Large intestine (tissue), 3 donors: Measurements from ENCODE around the gene PTPN20. TPM values are rescaled to one million over a fixed set of nuclear protein-coding genes. Genes with fewer than 3 reads are reported as not detected.

Experiments used
- DNase-seq, 2 donors: peaks; one replicate each; pipeline versions ENCODE4 v3.0.0 to v3.0.0-alpha.2; 2013
- H3K27ac ChIP-seq: one replicate; pipeline ENCODE4 v1.5.1; 2013; ENCODE audit warnings: low read length
- H3K27me3 ChIP-seq: 2 replicates; pipeline ENCODE4 v1.6.1; 2013; ENCODE audit warnings: low read length; ENCODE audit not compliant: control insufficient read depth, insufficient read depth
- H3K36me3 ChIP-seq: 2 replicates; pipeline ENCODE4 v1.6.1; 2013; ENCODE audit warnings: low read length; ENCODE audit not compliant: control insufficient read depth, insufficient read depth
- H3K4me1 ChIP-seq: one replicate; pipeline ENCODE4 v1.6.1; 2013; ENCODE audit warnings: low read length; ENCODE audit not compliant: control insufficient read depth, insufficient read depth
- H3K4me3 ChIP-seq: one replicate; pipeline ENCODE4 v1.5.1; 2013; ENCODE audit warnings: low read length
- H3K9me3 ChIP-seq: one replicate; pipeline ENCODE4 v1.6.1; 2013; ENCODE audit warnings: mild to moderate bottlenecking, low read depth, low read length, moderate library complexity; ENCODE audit not compliant: control insufficient read depth
- WGBS: methylation state at CpG from one replicate; pipeline ENCODE4 v1.1.5; 2013; ENCODE audit warnings: low lambda C conversion rate; ENCODE audit not compliant: insufficient coverage; 5-methylcytosine and 5-hydroxymethylcytosine counted together
- polyA plus RNA-seq: library from polyadenylated mRNA; unstranded; fragments of 120-200 nt; gene quantifications from one replicate; pipeline ENCODE4 v1.2.1, GENCODE V29; 2013

Gene PTPN20
- polyA plus RNA-seq, 1 donor = 1.5 TPM

DNA sequence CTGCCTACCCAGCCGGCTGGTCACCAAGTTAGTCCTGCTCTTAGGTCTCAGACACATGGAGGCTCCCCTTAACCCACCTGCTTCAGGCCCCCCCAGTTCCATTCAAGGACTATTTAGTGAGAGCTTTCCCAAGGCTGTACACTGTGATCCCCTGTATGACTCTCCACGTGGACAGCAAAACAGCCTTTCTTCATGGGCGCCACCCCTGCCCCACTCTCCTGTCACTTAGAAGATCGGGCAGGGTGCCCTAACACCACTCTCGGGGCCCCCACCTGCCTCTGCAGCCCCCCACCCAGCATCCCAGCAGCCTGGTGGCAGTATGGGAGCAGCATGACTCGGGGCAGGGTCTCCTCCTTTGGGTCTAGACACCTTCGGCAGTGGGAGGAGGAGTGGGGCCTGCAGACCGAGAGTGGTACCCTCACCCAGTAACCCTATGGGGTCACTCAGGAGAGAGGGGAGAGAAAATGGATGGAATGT, 116.6 kb downstream of the PTPN20 start:
- DNase-seq = no peak
- WGBS = no CpG with 5 or more reads among the region's 8 CpGs
- H3K27ac ChIP-seq = no peak overlapping the region
- H3K36me3 ChIP-seq = no peaks in the 10 kb centered on the region
- H3K27me3 ChIP-seq = no peaks in the 10 kb centered on the region
- H3K4me1 ChIP-seq = no peaks in the 10 kb centered on the region
- H3K9me3 ChIP-seq = no peaks in the 10 kb centered on the region
- no peak overlapping the region for H3K4me3 ChIP-seq

DNA sequence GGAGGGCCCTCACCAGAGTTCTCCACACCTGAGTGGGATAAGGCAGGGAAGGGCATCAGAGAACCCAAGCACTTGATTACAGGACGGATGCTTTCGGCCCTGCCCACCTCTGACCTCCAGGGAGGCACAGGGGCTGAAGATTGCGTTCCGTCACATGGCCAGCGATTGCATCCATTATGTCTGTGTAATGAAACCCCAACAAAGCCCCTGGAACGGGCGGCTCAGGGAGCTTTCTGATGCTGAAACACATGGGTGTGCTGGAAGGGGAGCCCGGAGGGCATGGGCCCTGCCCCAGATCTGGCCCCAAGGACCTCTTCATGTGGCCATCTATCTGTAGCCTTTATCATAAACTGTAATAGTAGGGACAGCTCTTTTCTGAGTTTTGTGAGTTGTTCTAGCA, 117.2 kb downstream of the PTPN20 start:
- Histone ChIP-seq H3K9me3 (no peaks in the 10 kb centered on the region), H3K36me3 (no peaks in the 10 kb centered on the region), H3K27me3 (no peaks in the 10 kb centered on the region), H3K4me1 (no peaks in the 10 kb centered on the region), H3K4me3 (no peak overlapping the region), H3K27ac (no peak overlapping the region)
- no CpG with 5 or more reads among the region's 8 CpGs for WGBS
- DNase-seq = no peak

DNA sequence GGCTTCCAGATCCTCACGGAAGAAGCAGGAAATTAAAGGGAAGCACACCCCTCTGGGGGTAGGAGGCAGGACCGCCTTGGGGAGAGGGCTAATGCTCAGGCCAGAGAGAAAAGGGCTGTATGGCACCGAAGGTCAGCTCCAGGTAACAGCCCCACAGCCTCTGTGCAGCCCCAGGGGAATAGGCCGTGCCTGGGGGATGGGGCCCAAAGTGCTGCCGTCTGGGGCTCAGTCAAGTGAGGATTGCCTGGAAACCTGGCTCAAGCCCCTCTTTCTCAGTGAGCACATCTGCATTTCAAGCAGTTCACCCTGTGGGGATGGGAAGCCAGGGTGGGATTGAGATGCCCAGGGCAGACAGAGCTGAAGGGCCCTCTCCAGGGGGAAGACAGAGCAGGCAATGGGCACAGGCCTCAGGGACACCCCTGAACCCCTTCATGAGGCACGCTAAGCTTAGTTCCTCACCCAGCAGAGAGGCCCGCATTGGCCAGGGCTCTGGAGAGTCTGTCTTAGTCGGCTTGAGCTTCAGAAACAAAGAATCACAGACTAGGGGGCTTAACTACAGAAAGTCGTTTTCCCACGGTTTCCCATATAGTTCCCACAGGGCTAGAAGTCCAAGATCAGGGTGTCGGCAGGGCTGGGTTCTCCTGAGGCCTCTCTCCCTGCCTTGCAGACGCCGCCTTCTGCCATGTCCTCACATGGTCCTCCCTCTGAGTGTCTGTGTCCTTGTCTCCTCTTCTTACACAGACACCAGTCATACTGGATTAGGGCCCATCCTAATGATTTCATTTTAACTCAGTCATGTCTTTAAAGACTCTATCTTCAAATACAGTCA, 118.2 kb downstream of the PTPN20 start:
- no CpG with 5 or more reads among the region's 13 CpGs for WGBS
- H3K27ac ChIP-seq = no peak overlapping the region
- no peak for DNase-seq

DNA sequence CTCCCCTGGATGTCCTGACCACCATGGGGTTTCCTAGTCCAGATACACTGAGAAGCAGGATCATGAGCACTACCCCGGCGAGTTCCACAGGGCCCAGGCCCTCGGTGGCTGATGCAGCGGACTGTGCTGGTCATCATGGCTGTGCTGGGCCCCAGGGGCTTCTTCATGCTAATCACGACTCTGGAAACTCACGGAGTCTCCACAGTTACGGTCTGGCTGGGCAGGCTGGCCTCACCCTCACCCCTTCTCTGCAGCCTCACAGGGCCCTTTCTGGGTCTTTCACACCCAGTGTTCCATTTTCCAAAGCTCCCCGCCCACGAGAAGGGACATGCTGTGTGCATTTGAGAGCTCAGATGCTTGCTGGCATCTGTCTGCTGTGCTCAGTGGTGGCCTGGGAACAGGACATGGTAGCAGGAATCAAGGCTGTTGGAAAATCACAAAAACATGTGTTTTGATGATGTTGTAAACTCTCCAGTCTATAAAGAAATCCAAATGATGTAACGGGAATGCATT, 119.0 kb downstream of the PTPN20 start:
- H3K36me3 ChIP-seq = no peaks in the 10 kb centered on the region
- H3K27me3 ChIP-seq = peaks cover 3% of the 10 kb centered on the region
- H3K27ac ChIP-seq = no peak overlapping the region
- DNase-seq = no peak
- no peaks in the 10 kb centered on the region for H3K4me1 ChIP-seq
- no peaks in the 10 kb centered on the region for H3K9me3 ChIP-seq
- no CpG with 5 or more reads among the region's 10 CpGs for WGBS
- H3K4me3 ChIP-seq = no peak overlapping the region

More for the DNA sequence above, 118.2 kb downstream of the PTPN20 start:
- H3K4me3 ChIP-seq = no peak overlapping the region
- H3K27me3 ChIP-seq = peaks cover under 1% of the 10 kb centered on the region
- H3K4me1 ChIP-seq = no peaks in the 10 kb centered on the region
- H3K36me3 ChIP-seq = no peaks in the 10 kb centered on the region
- H3K9me3 ChIP-seq = no peaks in the 10 kb centered on the region

DNA sequence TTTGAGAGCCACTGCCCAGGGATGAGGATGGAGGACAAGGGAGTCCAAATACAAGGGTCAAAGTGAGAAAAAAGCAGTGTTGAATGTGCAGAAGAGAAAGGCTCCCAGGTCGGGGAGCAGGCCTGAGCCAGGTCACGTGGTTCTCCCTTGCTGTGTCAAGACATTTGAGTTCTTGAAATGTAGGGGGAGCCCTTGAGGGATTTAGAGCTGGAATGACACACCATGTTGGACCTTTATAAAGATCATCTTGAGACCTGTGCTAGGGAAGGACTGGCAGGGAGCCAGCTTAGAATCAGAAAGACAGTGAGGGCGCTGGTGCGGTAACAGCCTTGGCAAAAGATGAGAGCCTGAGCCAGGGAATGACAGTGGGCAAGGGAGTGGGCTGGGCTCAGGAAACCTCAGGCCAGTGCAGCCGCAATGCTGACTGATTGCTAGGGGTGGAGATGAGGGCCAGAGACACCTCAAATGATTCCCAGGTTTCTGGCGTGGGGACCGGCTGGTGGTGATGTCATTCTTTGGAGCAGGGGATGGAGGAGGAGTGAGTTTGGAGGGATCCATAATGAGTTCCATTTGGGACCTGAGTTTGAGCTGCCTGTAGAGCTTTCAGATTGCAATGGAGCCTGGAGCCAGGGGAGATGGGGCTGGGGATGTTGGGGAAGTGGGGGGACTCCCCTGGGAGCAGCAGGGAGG, 120.1 kb downstream of the PTPN20 start:
- peaks cover 3% of the 10 kb centered on the region for H3K27me3 ChIP-seq
- H3K27ac ChIP-seq = no peak overlapping the region
- H3K9me3 ChIP-seq = no peaks in the 10 kb centered on the region
- H3K4me3 ChIP-seq = no peak overlapping the region
- H3K4me1 ChIP-seq = no peaks in the 10 kb centered on the region
- H3K36me3 ChIP-seq = no peaks in the 10 kb centered on the region
- no CpG with 5 or more reads among the region's 7 CpGs for WGBS
- DNase-seq = no peak

DNA sequence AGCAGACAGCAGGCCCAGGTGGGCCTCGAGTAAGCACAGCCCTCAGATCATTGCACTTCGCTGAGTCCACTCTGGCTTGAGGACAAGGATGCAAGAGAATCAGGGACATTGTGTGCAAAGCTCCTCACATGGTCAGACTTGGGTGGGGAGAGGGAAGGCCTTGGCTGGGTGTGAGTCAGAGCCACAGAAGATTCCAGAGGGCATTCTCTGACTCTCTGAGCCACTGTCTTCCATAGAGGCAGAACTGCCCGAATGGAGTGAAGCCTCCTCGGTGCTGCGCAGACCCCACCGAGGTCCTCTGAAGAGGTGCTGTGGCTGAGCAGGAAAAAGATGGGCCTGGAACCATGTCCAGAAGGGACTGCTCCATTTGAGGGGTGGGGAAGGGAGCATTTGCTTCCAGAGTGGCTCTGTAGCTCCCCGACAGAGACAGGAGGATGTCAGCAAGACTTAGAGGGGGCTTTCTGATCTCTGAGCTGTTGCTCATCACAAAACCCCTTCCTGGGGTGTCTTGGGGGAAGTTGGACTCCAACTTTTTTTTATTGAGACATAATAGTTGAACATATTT, 120.8 kb downstream of the PTPN20 start:
- H3K36me3 ChIP-seq = no peaks in the 10 kb centered on the region
- H3K4me1 ChIP-seq = no peaks in the 10 kb centered on the region
- WGBS = no CpG with 5 or more reads among the region's 7 CpGs
- H3K27ac ChIP-seq = no peak overlapping the region
- peaks cover 3% of the 10 kb centered on the region for H3K27me3 ChIP-seq
- no peak overlapping the region for H3K4me3 ChIP-seq
- DNase-seq = no peak
- no peaks in the 10 kb centered on the region for H3K9me3 ChIP-seq

DNA sequence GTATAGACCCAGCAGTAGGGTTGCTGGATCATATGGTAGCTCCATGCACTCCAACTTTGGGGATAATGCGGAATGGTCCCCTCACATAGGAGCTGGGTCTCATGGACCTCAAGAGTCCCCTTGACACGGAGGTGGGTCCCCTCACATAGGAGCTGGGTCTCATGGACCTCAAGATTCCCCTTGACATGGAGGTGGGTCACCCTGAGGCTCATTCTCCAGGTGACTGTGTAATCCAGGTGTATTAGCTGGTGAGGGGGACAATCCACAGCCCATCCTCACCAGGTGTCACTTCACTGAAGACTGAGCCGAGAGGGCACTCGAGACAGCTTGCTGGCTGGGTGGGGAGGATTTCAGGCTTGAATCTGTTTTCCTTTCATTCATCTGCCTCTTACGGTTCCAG, 121.9 kb downstream of the PTPN20 start:
- no peak for DNase-seq
- no peaks in the 10 kb centered on the region for H3K36me3 ChIP-seq
- WGBS = no CpG with 5 or more reads among the region's 5 CpGs
- peaks cover under 1% of the 10 kb centered on the region for H3K4me1 ChIP-seq
- H3K4me3 ChIP-seq = no peak overlapping the region
- no peak overlapping the region for H3K27ac ChIP-seq
- H3K9me3 ChIP-seq = no peaks in the 10 kb centered on the region
- H3K27me3 ChIP-seq = peaks cover 3% of the 10 kb centered on the region

DNA sequence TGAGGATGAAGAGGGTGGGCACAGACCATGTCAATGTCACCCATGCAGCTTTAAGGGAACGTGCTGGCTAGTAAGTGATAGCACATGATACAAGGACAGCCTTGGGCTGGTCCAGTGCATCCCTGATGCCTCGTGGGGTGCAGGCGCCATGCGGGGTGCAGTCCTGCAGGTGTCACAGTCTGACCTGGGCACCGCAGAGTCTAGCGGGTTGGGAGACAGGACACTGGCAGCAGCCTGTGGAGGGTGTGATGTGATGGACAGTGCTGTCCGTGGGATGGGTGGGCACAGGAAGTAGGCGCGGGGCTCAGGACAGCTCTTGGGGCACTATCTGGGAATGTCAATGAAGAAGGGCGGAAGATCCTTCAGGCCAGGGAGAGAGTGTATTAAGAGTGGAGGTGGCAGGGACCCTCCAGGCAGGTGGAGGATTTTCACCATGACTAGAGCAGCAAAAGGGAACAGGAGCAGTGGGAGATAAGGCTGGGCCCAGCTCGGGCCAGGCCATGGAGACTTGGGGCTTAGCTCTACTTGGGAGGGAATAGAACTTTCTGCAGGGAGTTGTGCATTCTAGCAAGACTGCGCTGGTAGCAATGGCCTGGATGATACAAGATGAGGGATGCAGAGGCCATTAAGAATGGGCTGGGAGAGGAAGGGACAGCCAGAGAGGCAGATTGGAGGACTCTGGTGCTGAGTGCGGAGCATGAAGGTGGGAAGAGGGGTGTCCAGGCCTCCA, 122.5 kb downstream of the PTPN20 start:
- H3K27ac ChIP-seq = no peak overlapping the region

DNA sequence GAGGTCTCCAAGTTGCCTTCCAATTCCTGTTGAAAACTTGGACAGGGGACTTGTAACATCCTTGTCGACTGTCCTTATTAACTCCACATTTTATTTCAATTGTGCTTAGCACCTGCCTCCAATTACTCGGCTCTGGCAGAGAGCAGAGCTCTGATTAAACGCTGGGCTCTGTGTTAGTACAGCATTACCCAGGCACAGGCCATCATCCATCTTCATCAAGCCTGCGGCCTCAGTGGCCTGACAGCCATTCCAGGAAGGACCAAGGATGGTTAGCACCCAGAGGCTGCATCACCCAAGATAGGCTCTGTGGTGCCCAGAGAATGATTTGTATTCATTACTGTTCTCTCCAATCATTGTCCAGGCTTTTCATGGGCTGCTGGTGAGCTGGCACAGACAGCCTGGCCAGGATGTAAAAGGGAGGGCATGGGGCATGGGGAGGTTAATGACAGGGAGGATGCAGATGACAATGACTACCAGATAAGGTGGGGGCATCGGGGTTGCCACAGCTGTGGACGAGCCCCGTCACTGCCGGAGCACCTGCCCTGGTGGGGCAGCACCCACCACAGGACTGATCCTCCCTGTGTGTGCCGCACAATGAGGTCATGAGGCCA, 123.3 kb downstream of the PTPN20 start:
- WGBS = no CpG with 5 or more reads among the region's 9 CpGs
- peaks cover 5% of the 10 kb centered on the region for H3K27me3 ChIP-seq

More for the DNA sequence above, 122.5 kb downstream of the PTPN20 start:
- no peaks in the 10 kb centered on the region for H3K9me3 ChIP-seq
- no peak for DNase-seq
- peaks cover 5% of the 10 kb centered on the region for H3K27me3 ChIP-seq
- no peaks in the 10 kb centered on the region for H3K36me3 ChIP-seq
- peaks cover 2% of the 10 kb centered on the region for H3K4me1 ChIP-seq
- no peak overlapping the region for H3K4me3 ChIP-seq
- WGBS = 80% methylated on average over 1 of the region's 13 CpGs

More for the DNA sequence above, 123.3 kb downstream of the PTPN20 start:
- Histone ChIP-seq H3K27ac (no peak overlapping the region), H3K4me3 (no peak overlapping the region), H3K4me1 (peaks cover 2% of the 10 kb centered on the region), H3K9me3 (no peaks in the 10 kb centered on the region), H3K36me3 (no peaks in the 10 kb centered on the region)
- peak in 1 of 2 donors; percentile 19 for DNase-seq
